Fibroblast of upper back skin (primary cell): ENCODE measurements around the gene TCIRG1.
A peak's percentile ranks its signal among the peaks of the same experiment; 100 is the strongest.
"Not testable (repeated sequence)": the region's sequence is repeated elsewhere in the genome, so short reads cannot be mapped to it uniquely, and the experiment has no call there.

Experiments
- DNase-seq: peaks from one replicate; pipeline ENCODE4 v3.0.0-alpha.2; 2013

TCIRG1 gene

GRCh38 chr11:68090706-68091105, 51.9 kb downstream of the TCIRG1 start:
- DNase-seq, result no peak

GRCh38 chr11:68092411-68092810, 53.6 kb downstream of the TCIRG1 start:
- no peak for DNase-seq

- not testable (repeated sequence) for DNase-seq
Observed at GRCh38 chr11:68092946-68093345, 54.1 kb downstream of the TCIRG1 start.

- no peak for DNase-seq
Observed at GRCh38 chr11:68093565-68093964, 54.7 kb downstream of the TCIRG1 start.

- DNase-seq, result no peak
Observed at GRCh38 chr11:68096962-68097361, 58.1 kb downstream of the TCIRG1 start.

- no peak for DNase-seq
Observed at GRCh38 chr11:68099057-68099456, 60.2 kb downstream of the TCIRG1 start.

- peak; percentile 41 for DNase-seq
Observed at GRCh38 chr11:68099474-68100405, 60.9 kb downstream of the TCIRG1 start.
